Anterior cingulate cortex (tissue), 58 donors: Measurements from ENCODE around the gene SEC14L1.

Experiments used
- DNase-seq, 58 donors: peaks; one replicate each; lab custom pipeline; 2025; lab: John Stamatoyannopoulos, UW

Gene SEC14L1

GRCh38 chr17:77160091-77160874, 19.5 kb downstream of the SEC14L1 start:
- DNase-seq, result peak in 2 of 58 donors; percentile 23 to 37

- DNase-seq, result no peak
Measured at GRCh38 chr17:77160875-77161530, 20.2 kb downstream of the SEC14L1 start.

DNA sequence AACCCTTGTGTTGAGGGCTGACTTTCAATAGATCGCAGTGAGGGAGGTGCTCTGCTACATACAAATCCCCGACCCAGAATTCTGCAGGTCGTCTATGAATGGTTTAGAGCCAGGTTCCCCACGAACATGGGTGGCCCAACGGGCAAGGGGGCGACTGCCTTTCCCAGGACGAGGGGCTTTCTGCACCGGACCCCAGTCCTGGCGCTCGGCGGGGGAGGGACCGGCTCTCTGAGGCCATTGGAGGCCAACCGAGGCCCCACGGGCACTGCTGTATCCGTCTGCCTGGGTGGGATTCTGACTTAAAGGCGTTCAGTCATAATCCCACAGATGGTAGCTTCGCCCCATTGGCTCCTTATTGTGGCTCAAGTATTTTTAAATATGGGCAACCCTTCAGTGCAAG, 21.2 kb downstream of the SEC14L1 start:
- DNase-seq, result no peak

- no peak for DNase-seq
Measured at GRCh38 chr17:77163001-77163400, 22.2 kb downstream of the SEC14L1 start.

DNA sequence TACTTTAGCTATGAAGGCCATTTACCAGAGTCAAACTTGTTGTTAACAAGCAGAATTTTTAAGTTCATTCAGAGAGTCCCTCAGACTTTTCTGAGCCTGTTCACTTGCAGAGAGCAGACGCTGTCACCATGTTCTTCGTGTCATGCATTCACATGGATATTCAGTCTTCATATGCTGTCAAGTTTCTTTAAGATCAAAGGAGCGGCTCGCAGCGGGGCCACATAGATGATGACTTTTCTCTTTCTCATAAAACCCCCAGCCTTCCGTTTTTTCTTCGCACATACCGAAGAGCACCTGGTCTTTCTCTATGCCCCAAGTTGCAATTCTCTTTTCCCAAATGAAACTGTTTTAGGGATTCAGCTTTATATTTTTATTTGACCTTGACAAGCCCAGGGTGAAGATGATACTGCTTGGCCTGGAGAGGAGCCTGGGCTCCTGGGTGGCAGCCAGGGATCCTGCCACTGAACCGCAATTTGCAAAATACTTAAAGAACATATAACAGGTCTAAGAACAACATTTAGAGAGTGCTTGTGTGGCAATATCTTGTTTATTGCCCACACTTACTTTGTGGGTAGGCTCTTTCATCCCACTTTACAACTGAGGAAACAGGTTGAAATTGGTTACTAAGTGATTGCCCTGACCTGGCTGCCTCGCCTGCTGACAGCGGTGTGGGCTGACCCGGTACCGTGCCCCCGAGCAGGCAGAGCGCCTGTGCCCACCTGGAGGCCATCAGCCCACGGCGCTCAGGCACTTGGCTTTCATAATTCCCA, 22.9 kb downstream of the SEC14L1 start:
- no peak for DNase-seq

DNA sequence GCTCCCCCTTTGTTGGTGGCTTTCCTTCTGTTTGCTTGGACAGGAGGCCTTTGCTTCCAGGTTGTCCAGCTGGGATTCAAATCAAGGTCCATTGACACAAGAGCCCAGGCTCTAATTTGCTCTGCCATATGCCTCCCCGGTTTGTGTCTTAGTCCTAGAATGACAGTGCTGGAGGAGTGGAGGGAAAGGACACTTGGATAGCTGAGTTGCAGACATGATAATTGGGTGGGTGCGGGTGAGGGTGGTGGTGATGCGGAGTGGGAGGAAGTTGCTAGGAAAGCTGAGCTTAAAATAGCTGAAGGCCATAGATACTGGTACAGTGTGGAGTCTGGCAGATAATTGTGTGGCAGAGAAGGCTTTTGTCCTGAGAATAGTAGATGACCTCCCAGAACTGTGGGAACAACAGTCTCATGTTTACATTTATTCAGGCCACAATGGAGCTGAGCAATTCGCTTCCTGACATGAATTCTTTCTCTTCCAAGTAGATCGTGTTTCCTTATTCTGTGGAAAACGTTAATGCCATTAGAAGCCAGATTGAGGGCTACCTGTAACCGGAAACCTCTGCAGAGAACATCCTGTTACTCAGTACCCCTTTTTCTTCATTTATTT, 23.8 kb downstream of the SEC14L1 start:
- DNase-seq, result peak in 17 of 58 donors; percentile 19 to 71 (median 44)

DNA sequence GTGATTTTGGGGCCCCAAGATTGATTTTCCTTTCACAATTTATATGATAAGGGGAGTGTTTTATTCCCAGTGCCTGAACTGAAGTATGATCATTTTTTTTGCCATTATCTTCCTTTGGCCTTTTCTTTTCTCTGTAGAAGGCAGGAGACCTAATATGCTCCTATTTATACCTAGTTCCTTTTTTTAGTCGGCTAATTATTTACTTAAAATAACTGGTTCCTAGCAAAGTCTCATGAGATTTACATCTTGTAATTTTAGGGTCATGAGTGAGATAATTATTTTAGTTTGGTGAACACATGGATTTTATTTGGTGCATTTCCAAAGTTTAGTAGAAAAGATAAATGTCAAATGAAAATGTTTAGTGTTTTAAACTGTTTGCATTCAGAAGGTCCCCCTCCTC, 24.8 kb downstream of the SEC14L1 start:
- DNase-seq, result no peak

GRCh38 chr17:77167472-77168306, 26.9 kb downstream of the SEC14L1 start:
- no peak for DNase-seq

DNA sequence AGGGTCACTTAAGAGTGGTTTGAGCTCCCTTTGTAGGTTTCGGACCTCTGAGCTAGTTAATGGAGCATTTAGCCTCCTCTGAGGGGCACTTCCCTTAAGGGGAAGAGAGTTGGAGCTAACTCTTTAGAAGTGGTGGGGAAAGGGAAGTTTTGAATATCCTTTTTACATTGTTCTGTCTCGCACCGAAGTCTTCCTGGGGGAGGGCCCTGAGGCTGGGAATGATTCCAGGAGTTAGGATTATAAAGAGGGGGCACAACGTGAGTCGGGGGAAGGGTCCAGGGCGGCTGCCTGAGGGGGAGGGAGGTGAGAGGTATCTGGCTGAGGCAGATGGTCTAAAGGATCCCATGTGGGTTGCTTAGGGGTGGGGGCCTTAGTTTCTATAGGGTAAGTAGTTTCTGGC, 32.3 kb downstream of the SEC14L1 start:
- no peak for DNase-seq

- DNase-seq, result no peak
Measured at GRCh38 chr17:77174928-77175661, 34.3 kb downstream of the SEC14L1 start.

- DNase-seq, result no peak
Measured at GRCh38 chr17:77177002-77177741, 36.4 kb downstream of the SEC14L1 start.

DNA sequence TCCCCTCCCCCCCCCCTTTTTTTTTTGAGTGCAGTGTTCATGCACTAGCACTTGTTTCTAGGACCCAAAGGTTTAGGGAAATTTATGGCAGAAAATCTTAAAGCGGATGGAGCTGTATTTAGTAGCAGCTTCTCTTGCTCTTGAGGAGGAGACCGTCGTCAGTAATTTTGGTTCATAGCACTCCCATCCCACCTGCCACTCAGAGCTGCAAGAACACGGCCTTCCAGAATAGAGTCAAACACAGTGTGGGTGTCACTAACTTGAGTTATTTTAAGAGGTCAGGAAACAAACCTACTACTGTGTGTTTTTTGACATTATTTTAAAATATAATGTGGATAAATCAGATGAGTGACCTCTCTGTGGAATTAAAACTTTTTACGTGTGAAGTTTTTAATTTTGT, 37.3 kb downstream of the SEC14L1 start:
- DNase-seq, result peak in 6 of 58 donors; percentile 11 to 26 (median 20)

DNA sequence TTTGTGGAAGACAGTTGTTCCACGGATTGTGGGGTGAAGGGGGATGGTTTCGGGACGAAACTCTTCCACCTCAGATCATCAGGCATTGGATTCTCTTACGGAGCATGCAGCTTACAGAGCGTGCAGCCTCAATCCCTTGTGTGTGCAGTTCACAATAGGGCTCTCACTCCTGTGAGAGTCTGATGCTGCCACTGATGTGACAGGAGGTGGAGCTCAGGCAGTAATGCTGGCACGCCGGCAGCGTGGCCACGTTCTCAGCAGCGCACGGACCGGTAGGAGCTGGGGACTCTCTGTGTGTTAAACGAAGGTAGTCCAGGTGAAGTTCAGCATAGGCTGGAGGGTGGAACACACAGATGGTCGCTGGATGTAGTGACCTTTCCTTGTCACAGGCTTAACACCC, 37.8 kb downstream of the SEC14L1 start:
- DNase-seq, result peak in 19 of 58 donors; percentile 14 to 60 (median 22)

- DNase-seq, result no peak
Measured at GRCh38 chr17:77180503-77181357, 40.0 kb downstream of the SEC14L1 start.

DNA sequence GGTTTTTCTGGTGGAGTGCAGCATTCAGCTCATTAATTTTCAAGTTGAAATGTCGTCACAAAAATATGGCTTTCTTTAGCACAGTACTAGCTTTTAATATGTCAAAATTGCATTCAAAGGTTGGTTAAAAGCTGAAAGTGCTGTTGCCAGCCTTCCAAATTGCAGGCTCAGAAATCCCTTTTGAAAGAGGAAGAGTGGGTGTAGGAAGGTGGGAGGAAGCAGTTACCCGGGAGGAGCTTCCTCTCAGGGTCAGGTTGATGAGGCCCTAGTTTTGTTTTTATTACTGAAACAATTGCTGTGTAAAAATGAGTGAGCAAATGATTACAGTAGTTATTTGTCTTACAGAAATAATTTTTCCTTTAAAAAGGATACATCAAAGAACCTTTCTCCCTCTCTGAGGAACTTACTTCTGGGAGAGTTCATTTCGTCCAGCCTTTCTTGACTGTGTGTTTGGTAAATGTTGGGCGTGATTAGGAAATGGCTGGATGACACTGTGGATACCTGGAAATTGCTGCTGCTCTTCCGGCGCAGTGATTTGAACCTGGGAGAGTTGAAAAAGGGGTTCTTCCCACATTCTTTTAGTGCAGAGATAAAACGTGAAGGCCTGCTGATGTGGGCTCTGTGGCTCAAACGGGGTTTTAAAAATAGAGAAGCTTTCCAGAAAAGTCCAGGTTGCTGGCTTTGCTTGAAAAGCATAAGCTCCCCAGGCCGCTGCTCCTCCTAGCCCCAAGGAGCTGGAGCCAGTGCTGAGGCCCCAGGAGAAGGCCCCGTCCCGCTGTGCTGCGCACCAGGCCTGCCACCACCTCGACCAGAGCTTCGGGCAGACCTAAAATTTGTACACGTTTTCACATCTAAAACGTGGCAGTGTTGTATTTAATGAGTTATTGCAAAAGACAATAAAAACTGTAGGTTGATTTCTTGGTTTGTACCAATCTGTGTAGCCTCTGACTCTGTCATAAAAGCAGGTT, 41.7 kb downstream of the SEC14L1 start:
- DNase-seq, result no peak

- no peak for DNase-seq
Measured at GRCh38 chr17:77184474-77184873, 43.7 kb downstream of the SEC14L1 start.
